Limb (tissue), 2 donors: ENCODE measurements around the gene DPP7.

Experiments
- DNase-seq, 2 donors: peaks; one replicate each; pipeline ENCODE4 v3.0.0-alpha.2; 2016; ENCODE audit errors: extremely low spot score in 2 of 2

Gene DPP7

GRCh38 chr9:137111788-137112563 lies 2.6 kb downstream of the DPP7 start:
- DNase-seq: no peak

GRCh38 chr9:137110911-137111787 lies 3.4 kb downstream of the DPP7 start:
- DNase-seq: no peak

- DNase-seq: no peak
Observed at GRCh38 chr9:137110147-137110910, 4.2 kb downstream of the DPP7 start.

GRCh38 chr9:137109250-137110146 lies 5.0 kb downstream of the DPP7 start:
- no peak for DNase-seq

- no peak for DNase-seq
Observed at GRCh38 chr9:137108608-137109249, 5.8 kb downstream of the DPP7 start.

- no peak for DNase-seq
Observed at GRCh38 chr9:137107982-137108381, 6.6 kb downstream of the DPP7 start.

GRCh38 chr9:137107312-137107921 lies 7.1 kb downstream of the DPP7 start:
- DNase-seq: no peak

- DNase-seq: no peak
Observed at GRCh38 chr9:137106662-137107250, 7.8 kb downstream of the DPP7 start.

- DNase-seq: no peak
Observed at GRCh38 chr9:137105814-137106661, 8.5 kb downstream of the DPP7 start.

GRCh38 chr9:137103206-137103999 lies 11.1 kb downstream of the DPP7 start:
- no peak for DNase-seq

- DNase-seq: no peak
Observed at GRCh38 chr9:137099231-137099630, 15.3 kb downstream of the DPP7 start.

- no peak for DNase-seq
Observed at GRCh38 chr9:137097761-137098462, 16.6 kb downstream of the DPP7 start.

- DNase-seq: no peak
Observed at GRCh38 chr9:137096785-137097546, 17.6 kb downstream of the DPP7 start.

GRCh38 chr9:137095664-137096517 lies 18.6 kb downstream of the DPP7 start:
- no peak for DNase-seq

GRCh38 chr9:137089232-137089947 lies 25.1 kb downstream of the DPP7 start:
- DNase-seq: no peak
